ENCODE results near the gene CD180.

DNA sequence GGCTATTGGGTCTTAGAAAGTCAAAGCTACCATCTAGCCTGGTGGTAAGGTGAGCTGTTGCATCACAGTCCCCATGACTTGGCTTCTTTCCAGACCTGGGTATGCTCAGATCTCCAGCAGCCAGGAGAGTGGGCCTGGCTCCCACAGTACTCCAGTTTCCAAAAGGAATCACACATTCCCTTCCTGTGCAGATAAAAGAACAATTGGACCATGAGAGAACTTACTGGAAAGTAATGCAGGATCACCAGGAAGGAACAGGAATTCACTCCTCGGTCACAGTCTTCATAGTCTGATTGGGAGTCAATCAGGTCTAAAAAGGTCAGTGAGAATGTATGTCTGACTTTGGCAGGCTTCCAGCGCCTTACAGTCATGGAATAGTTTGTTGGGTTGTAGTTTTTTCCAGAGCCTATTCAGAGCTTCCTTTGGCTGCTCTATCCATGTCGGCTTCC lies 47.8 kb upstream of the CD180 start:
- TF ChIP-seq, protein P1, sequence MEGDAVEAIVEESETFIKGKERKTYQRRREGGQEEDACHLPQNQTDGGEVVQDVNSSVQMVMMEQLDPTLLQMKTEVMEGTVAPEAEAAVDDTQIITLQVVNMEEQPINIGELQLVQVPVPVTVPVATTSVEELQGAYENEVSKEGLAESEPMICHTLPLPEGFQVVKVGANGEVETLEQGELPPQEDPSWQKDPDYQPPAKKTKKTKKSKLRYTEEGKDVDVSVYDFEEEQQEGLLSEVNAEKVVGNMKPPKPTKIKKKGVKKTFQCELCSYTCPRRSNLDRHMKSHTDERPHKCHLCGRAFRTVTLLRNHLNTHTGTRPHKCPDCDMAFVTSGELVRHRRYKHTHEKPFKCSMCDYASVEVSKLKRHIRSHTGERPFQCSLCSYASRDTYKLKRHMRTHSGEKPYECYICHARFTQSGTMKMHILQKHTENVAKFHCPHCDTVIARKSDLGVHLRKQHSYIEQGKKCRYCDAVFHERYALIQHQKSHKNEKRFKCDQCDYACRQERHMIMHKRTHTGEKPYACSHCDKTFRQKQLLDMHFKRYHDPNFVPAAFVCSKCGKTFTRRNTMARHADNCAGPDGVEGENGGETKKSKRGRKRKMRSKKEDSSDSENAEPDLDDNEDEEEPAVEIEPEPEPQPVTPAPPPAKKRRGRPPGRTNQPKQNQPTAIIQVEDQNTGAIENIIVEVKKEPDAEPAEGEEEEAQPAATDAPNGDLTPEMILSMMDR (IDR thresholded peaks at IDR 0.05 in 4 of 5, conservative IDR thresholded peaks at IDR 0.05 in 1 of 5) = no peak
- no peak for TF ChIP-seq POLR2A (IDR thresholded peaks at IDR 0.05)

Measured in gastrocnemius medialis (tissue), 4 donors.